Stimulated activated CD8-positive, alpha-beta memory T cell treated with anti-CD3 and anti-CD28 coated beads, Interleukin-12 subunit alpha, Interleukin-12 subunit beta, amount 100 ng/mL, for 4 hours (primary cell): ENCODE results near the gene AP1G1.
A peak's percentile ranks its signal among the peaks of the same experiment; 100 is the strongest.
"Not testable (repeated sequence)": the region's sequence is repeated elsewhere in the genome, so short reads cannot be mapped to it uniquely, and the experiment has no call there.

Experiments
- DNase-seq: peaks from one replicate; pipeline ENCODE4 v3.0.0-alpha.2; 2020; ENCODE audit warnings: low read depth

The AP1G1 gene

DNA sequence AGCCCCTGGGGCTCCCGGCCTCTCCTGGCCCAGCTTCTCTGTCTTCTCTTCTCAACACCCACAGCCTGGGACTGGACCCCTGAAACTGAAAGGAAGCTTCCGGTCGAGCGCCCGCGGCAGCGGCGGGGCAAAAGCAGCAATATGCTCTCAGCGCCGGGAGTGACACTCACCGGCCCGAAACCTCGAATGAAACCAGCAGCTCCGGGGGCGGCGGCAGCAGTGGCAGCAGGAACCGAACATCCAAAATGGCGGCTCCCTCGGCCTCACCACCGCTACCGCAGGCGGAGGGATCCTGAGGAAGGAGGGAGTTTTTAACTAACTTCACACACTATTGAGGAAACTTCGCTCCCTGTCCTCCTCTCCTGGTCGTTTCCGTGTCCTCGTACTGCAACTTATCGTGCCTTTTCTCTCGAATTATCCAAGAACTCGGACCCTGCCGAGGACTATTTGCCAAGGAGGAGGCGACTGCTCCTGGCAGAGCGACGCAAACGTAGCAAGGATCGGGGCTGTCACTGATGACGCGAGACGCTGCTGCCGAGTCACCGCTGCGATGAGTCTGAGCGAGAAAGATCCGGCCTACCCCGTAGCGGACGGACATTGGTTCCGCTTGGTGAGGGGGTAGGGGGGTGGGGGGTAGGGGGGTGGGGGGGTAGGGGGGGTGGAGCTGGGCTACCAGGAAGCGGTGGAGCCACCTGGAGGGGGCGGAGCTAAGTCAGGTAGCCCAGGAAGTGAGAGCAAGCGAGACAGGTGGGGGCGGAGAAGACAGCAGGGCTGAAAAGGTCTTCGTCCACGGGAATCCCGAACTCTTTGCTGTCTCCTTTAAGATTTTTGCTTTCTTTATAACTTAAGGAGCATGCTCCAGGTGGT lies at the start of gene AP1G1:
AP1G1 (minus strand) TSS at position 242 of the 867 bp plus-strand sequence. CDS start 19,355 bp downstream, outside the sequence.
- DNase-seq: peak; percentile 83

DNA sequence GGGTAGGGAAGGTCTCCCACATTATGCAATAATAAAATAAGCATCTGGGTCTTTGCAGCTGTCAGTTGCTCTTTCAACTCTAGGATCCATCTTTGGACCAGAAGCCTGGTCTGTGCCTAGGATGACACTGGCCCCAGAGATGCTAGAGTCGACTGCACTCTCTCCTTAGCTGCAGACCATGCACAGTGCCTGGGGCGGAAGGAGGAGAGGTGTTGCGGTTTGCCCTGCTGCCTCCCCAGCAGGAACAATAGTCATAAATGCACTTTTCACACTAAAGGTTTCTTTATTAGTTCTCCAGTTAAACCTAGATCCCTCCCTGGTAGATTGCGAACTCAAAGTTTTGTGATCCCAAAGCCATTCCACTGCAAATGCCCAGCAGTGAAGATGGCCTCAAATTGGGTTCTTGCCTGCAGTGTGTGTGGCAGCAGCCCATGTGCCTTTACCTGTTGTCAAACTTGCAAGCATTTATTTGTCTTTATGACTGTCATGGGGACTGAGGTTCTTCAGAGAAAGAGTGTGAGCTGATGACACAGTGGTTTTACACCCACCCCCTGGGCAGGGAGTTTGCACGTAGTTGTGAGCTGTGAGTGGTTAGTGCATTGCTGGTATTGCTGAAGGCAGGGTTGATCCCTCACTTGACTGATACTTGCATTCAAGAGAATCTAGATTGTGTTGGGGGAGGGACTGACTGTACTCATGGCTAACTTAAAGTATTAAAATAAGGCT lies 47.5 kb upstream of the AP1G1 start:
- DNase-seq: no peak

GRCh38 chr16:71854369-71854948 lies 45.8 kb upstream of the AP1G1 start:
- no peak for DNase-seq

DNA sequence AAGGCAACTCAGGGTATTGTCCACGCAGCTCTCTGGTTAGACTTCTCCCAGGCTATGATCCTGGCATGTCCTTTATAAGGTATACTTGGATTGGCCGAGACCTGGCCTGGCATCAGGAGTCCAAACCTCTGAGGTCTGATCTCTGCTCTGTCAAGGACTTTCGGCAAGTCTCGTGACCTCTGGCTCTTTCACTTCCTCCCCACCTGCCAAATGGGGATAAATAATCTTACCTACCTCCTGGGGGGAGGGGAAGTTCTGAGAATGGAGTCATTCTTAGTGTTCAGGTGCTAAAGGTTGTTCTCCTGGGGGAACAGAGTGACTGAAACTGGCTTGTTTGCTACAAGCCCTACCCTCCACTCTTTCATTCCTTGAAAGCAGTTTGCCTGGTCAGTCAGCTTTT lies 44.8 kb upstream of the AP1G1 start:
- no peak for DNase-seq

DNA sequence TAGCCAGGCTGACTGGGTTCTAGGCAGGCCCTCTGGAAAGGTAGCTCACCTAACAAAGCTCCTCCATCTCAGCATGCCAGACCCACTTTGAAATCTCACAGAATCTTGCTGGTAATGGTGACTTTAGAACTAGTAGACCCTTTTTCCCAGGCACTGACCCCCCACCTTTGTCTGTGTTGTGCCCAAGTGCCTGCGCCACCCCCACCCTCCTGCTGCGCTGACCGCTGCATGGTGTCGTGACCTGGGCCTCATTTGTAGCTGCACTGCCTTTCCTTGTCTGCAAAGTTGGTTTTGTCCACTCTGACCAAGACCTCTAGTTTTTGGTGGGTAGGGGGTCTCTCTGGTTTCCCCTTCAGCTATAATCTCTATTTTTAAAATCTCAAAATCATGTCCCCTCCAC lies 43.9 kb upstream of the AP1G1 start:
- no peak for DNase-seq

DNA sequence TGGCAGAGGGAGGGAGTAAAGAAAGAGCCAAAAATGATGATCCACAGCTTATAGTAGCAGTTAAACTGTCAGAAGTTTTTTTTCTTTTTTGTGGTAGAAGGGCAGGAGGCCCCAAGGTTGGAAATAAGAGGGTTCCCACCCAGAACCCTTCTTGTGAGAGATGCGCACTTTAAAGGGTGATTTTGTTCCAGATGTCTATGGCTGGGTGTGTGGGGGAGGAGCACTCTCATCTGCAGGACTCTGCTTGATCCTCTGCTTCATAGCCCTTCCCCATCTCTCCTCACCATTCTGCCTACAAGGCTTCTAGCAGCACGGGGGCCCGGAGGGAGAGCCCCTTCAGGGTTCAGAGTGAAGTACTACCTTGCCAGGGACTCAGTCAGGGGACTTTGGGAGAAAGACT lies 43.5 kb upstream of the AP1G1 start:
- DNase-seq: no peak

DNA sequence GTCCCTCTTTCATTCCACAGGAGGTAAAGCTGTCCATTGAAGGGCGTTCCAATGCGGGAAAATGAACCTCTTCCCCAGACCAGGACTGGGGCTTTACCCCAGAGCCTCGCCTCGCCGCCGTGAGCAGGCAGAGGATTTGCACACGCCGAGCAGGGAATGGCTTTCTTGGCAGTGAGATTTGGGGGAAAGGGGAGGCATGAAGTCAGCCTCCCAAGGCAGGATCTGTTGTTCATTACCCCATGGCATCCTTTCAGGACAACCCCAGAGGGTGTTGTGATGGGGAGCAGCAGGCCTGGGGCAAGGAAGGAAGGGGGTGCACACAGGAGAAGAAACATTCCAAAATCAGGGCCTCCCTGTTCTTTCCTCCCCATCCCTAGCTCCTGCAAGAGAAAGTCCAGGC lies 43.1 kb upstream of the AP1G1 start:
- no peak for DNase-seq

DNA sequence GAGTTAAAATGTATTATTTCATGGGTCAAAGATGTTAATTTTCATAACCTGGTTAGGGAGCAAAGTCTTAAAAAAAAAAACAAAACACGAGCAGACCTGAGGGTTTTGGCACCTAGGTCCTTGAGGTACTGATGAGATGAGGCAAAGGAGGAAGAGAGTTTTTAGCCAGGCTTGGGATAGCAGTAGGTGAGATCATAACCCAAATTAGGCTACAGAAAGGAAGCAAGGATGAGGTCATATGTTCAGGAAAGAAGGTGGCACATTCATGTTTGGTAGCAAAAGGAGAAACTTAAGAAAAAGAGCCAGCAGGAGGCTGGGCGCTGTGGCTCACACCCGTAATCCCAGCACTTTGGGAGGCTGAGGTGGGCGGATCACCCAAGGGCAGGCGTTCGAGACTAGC lies 40.0 kb upstream of the AP1G1 start:
- DNase-seq: no peak

GRCh38 chr16:71847096-71847495 lies 38.5 kb upstream of the AP1G1 start:
- DNase-seq: no peak

DNA sequence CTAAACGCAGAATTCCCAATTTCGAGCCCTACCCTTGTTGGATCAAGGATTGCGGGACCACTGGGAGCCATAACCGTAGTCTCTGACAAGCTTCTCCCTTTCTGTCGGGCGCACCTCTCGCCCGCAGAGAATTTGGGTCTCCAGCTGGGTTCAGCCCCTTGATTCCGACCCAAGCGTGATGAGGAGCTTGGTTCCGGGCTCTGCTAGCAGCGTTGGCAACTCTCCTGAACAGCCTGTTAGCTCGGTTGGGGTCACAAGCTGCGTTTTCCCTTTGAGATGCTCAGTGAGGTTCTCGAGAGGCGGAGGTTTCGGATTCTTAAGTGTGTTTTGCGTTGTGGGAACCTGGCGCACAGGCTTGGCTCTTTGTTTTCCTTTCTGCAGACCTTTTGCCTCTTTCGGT lies 37.8 kb upstream of the AP1G1 start:
- no peak for DNase-seq

DNA sequence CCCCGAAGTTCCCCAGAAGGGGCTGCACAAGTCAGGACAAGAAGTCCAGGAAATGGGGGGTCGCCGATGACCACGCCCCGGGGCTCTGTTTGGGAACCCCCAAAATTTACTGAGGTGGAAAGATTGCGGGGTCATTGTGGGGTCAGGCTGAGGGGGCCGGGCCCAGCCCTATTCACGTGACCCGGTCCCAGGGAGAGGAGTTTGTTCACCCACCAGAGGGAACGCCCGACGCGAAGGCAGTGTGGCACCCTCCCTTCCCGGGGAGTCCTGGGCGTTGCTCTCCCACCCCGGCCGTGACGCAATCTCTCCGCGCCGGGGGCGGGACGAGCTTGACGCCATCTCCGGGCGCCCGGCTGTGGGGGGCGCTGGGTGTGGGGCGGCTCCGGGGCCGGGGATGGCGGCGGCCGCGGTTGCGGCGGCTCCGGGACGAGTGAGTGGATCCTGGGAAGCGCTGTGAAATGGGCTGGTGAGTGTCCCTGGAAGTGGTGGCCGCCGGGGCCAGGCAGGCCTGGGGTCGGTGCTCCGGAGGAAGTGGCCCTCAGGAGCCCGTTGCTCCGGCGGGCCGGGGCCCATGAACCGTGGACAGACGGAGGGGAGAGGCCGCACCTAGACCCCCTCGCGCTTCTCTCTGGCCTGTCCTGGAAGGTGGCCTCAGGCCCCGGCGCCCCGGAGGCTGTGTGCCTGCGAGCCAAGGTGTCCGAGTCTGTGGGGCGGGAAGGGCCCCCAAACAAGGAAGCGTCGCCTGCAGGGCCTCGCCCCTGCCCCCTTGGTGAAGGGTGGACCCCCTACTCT lies 37.2 kb upstream of the AP1G1 start, which contains the start of gene ATXN1L:
ATXN1L (plus strand) TSS at position 338 of the 792 bp plus-strand sequence. CDS start 3,765 bp downstream, outside the sequence.
- peak; percentile 91 for DNase-seq

DNA sequence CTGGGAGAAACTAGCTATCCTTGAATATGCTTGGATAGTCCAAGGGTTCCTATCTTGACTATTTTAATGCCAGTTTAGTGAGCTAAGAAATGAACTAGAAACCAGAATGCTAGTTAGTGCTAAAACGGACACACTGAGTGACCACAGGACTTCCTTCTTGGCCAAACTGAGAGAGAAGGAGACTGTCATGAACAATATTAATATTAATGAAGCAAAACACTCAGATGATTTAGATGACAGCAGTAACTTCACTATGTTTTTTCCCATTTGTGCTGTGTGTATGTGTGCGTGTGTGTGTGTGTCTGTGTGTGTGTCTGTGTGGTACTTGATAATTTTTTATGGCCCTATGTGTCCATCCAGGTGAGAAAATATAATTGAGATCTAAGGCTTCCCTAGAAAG lies 34.9 kb upstream of the AP1G1 start:
- DNase-seq: no peak

DNA sequence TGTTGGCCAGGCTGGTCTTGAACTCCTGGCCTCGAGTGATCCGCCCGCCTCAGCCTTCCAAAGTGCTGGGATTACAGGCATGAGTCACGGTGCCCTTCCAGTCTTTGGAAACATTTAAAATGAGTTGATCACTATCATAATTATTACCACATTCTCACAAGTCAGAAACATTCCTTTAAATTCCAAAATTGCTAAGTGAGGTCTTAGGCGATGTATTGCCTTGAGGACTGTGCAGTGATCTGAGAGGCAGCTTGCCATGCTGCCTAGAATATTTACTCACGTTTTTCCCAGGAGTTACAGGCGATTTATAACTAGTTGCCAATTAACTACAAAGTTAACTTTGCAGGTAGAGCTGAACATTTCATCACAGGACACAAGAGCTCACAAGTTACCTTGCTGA lies 31.4 kb upstream of the AP1G1 start:
- no peak for DNase-seq

DNA sequence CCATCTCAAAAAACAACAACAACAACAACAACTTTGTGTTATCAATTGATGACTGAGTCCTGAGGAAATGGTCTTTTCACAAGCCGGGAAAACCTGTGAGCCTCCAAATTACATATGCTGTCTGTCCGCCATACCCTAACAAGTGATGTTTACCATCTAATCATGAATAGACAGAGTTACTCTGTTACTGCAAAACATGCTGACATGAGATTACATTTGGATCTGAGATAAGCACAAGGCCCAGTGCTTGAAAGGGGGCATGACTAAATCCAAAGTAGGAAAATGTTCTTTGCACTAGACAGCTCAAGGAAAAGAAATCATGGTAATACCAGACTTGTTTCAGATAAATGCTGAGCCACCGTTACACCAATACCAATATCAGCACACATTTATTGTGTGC lies 28.5 kb upstream of the AP1G1 start:
- DNase-seq: no peak

DNA sequence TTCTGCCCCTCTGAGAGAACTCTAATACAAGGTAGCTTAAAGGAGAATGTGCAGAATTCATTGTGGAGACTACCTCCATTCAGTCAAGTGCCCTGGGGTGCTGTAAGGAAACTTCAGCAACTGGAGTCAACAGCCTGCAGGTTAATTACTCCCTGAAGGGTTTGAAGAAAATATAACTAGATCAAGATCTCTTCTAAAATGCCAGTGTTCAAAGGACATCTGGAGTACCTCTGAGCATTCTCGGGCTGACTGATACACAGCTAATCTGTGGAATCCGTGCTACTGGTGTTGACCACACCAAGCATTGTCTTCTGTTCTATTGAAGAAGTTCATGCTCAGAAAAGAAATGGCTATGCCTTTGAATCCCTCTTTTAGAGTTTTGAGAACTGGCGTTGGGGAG lies 25.7 kb upstream of the AP1G1 start:
- DNase-seq: no peak

GRCh38 chr16:71832112-71832511 lies 23.5 kb upstream of the AP1G1 start:
- not testable (repeated sequence) for DNase-seq

- not testable (repeated sequence) for DNase-seq
Observed at GRCh38 chr16:71831698-71832097, 23.1 kb upstream of the AP1G1 start.

- no peak for DNase-seq
Observed at GRCh38 chr16:71830359-71830758, 21.7 kb upstream of the AP1G1 start.

DNA sequence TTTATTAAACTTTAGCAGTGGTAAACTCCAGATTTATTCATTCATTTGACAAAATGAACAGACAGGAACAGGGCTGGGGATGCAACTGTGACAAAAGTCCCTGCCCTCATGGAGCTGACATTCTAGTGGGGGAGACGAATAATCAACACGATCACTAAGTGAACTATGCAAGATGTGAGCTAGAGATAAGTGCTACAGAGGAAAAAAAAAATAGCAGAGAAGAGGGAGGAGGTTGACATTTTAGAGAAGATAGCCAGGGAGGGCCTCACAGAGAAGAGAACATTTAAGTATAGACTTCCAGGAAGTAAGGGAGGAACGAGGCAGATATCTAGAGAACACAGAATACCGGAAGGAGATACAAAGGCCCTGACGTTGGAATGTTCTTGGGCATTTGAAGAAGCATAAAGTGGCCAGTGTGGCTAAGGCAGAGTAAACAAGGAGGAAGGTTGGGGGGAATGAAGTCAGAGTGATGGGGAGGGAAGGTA lies 17.9 kb upstream of the AP1G1 start:
- no peak for DNase-seq

- DNase-seq: not testable (repeated sequence)
Observed at GRCh38 chr16:71817155-71817500, 8.5 kb upstream of the AP1G1 start.

- DNase-seq: no peak
Observed at GRCh38 chr16:71811261-71811803, 2.7 kb upstream of the AP1G1 start.

DNA sequence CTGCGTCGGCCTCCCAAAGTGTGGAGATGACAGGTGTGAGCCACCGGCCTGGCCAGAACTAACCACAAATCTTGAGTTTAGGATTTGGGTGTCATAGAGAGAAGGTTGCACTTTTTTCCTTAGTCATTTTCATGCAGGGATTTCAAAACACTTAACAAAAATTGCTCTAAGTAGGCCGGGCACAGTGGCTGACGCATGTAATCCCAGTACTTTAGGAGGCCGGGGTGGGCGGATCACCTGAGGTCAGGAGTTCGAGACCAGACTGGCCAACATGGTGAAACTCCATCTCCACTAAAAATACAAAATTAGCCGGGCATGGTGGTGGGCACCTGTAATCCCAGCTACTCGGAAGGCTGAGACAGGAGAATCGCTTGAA lies 1.5 kb upstream of the AP1G1 start:
- not testable (repeated sequence) for DNase-seq
